ENCODE measurements around the gene APOE.
"Not testable (repeated sequence)": the region's sequence is repeated elsewhere in the genome, so short reads cannot be mapped to it uniquely, and the experiment has no call there.

Gene APOE

DNA sequence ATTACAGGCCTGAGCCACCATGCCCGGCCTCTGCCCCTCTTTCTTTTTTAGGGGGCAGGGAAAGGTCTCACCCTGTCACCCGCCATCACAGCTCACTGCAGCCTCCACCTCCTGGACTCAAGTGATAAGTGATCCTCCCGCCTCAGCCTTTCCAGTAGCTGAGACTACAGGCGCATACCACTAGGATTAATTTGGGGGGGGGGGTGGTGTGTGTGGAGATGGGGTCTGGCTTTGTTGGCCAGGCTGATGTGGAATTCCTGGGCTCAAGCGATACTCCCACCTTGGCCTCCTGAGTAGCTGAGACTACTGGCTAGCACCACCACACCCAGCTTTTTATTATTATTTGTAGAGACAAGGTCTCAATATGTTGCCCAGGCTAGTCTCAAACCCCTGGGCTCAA, 4.2 kb downstream of the APOE start:
- DNase-seq (ENCODE audit: low read depth, low spot score), result peak; percentile 18

- not testable (repeated sequence) for DNase-seq (ENCODE audit: low read depth, low spot score)
Measured at GRCh38 chr19:44911896-44912295, 6.3 kb downstream of the APOE start.

DNA sequence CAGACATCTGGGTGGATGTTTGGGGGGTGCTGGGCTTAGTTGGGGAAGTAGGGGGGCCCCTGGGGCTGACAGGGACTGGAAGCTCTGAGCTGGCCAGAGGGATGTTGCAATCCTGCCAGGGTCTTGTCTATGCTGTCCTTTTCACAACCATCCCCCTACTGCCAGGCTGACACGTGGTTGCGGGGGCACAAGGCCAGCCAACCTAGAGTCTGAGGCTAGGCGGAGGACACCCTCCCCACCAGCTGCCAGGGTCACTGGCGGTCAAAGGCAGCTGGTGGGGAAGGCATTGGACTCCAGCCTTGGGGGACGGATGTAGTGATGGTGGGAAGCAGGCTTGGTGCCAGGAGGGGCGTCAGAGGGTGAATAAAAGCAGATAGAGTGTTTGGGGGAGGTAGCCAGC, 7.3 kb downstream of the APOE start:
- no peak for DNase-seq (ENCODE audit: low read depth, low spot score)

DNA sequence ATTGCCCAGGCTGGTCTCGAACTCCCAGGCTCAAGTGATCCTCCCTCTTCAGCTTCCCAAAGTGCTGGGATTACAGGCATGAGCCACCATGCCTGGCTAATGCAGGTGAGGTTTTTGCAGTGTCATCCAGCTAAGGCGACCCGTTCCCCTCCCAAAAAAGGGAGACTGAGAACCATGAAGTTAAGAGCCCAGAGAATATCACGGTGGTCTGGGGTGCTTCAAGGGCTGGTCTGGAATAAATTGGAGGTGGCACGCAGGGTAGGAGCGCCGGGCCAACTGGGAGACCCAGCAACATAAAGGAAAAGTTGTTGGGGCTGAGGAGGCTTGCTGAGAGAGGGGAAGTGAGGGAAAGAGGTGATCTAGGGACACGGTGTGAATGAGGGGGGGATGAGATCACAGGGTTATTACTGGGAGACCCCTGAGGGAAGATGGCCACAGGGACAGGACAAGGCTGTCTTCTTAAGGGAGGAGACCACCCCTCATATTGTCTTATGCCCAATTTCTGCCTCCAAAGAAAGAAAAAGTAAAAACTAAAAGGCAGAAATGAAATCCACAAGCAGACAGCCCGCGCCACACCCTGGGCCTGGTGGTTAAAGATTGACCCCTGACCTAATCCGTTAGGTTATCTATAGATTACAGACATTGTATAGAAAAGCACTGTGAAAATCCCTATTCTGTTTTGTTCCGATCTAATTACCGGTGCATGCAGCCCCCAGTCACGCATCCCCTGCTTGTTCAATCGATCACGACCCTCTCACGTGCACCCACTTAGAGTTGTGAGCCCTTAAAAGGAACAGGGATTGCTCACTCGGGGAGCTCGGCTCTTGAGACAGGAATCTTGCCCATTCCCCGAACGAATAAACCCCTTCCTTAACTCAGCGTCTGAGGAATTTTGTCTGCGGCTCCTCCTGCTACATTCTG, 8.2 kb downstream of the APOE start:
- DNase-seq (ENCODE audit: low read depth, low spot score), result not testable (repeated sequence)

DNA sequence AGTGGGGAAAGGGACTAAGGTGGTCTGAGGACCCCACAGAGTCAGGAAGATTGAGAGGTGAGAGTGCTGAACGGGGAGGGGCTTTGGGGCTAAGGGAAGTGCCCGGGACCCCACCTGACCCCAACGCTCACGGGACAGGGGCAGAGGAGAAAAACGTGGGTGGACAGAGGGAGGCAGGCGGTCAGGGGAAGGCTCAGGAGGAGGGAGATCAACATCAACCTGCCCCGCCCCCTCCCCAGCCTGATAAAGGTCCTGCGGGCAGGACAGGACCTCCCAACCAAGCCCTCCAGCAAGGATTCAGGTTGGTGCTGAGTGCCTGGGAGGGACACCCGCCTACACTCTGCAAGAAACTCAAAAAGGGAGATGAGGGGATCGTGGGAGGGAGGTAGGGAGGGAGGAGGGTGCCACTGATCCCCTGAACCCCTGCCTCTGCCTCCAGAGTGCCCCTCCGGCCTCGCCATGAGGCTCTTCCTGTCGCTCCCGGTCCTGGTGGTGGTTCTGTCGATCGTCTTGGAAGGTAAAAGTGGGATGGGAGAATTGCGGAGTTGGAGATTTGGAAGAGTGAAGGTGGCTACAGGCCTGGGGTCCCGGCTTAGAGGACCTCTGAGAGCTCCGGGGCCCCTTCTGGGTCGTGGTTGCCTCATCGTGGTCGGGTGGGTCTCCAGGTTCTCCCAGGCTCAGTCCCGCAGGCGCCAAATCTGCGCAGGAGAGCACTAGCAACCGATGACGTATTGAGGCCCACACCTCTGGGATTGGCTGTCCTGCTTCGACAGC, 9.0 kb downstream of the APOE start, which contains the start of gene APOC1:
APOC1 (plus strand) TSS at position 176 of the 774 bp plus-strand sequence; CDS start at position 460, 284 bp downstream.
- peak; percentile 98 for DNase-seq (ENCODE audit: low read depth, low spot score)

DNA sequence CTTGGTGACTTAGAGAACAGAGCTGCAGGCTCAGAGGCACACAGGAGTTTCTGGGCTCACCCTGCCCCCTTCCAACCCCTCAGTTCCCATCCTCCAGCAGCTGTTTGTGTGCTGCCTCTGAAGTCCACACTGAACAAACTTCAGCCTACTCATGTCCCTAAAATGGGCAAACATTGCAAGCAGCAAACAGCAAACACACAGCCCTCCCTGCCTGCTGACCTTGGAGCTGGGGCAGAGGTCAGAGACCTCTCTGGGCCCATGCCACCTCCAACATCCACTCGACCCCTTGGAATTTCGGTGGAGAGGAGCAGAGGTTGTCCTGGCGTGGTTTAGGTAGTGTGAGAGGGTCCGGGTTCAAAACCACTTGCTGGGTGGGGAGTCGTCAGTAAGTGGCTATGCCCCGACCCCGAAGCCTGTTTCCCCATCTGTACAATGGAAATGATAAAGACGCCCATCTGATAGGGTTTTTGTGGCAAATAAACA, 18.7 kb downstream of the APOE start:
- DNase-seq (ENCODE audit: low read depth, low spot score), result no peak

GRCh38 chr19:44925114-44925891, 19.7 kb downstream of the APOE start:
- no peak for DNase-seq (ENCODE audit: low read depth, low spot score)

- peak; percentile 65 for DNase-seq (ENCODE audit: low read depth, low spot score)
Measured at GRCh38 chr19:44926245-44927077, 20.9 kb downstream of the APOE start.

GRCh38 chr19:44927746-44928145, 22.1 kb downstream of the APOE start:
- no peak for DNase-seq (ENCODE audit: low read depth, low spot score)

DNA sequence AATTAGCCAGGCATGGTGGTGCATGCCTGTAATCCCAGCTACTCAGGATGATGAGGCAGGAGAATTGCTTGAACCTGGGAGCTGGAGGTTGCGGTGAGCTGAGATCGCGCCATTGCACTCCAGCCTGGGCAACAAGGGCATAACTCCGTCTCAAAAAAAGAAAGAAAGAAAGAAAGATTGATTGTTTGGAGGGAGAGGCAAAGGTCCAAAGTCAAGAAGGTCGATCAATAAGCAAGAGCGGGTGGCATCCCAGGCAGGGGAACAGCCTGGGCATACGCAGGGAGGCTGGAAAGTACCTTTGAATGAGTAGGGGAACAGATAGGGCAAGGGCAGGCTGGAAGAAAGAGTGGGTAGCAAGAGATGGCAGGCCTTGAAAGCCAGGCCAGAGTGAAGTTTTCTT, 24.5 kb downstream of the APOE start:
- DNase-seq (ENCODE audit: low read depth, low spot score), result no peak

DNA sequence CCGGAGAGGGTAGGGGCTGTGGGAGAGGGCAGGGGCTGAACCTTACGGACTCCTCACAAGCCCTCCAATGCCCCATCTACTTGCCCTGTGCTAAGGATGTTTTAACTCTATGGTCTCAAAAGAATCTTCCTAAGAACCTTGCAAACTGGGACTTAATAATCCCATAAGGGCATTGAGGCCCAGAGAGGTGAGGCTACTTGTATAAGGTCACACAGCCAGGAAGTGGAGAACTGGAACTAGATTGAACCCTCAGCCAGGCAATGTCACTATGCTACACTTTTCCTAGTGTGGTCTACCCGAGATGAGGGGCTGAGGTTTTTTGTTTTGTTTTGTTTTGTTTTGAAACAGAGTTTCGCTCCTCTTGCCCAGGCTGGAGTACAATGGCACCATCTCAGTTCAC, 25.9 kb downstream of the APOE start:
- DNase-seq (ENCODE audit: low read depth, low spot score), result no peak

DNA sequence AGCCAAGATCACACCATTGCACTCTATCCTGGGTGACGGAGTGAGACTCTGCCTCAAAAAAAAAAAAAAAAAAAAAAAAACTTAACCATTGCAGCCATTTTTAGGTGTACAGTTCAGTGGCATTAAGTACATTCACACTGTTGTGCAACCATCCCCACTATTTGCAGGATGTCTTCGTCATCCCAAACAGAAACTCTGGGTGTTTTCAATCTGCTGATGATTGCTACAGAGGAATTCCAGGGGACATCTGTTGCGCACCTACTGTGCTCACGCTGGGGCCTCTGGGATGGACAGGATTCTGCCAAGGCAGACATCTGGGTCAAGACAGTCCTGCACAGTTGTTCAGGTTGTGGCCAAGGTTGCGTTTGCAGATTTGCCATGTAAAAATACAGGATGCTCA, 34.1 kb downstream of the APOE start:
- no peak for DNase-seq (ENCODE audit: low read depth, low spot score)

GRCh38 chr19:44942067-44942571, 36.5 kb downstream of the APOE start, which contains the start of gene APOC4:
Gene APOC4, plus strand, starts transcription at chr19:44942237. Its CDS starts 41 bp downstream, at chr19:44942278.
- DNase-seq (ENCODE audit: low read depth, low spot score), result no peak

- no peak for DNase-seq (ENCODE audit: low read depth, low spot score)
Measured at GRCh38 chr19:44943801-44944249, 38.2 kb downstream of the APOE start.

DNA sequence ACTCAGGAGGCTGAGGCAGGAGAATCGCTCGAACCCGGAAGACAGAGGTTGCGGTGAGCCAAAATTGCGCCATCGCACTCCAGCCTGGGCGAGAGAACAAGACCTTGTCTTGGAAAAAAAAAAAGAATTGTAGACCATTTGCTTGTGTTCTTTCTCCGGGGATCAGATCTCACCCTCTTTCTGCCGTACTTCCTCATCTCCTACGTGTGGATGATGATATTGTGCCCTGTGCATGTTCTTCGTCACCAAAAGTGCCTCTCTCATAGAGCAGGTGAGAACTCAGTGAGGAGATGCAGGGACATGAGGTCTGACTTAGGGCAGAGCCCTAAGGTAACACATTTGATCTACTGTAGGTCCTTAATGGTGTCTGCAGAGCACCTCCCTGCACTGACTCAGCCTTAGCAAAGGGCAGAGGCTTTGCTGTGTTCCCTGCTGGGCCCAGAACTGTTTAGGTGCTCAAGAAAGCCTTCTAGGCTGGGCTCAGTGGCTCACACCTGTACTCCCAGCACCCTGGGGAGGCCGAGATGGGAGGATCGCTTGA, 41.5 kb downstream of the APOE start:
- DNase-seq (ENCODE audit: low read depth, low spot score), result no peak

DNA sequence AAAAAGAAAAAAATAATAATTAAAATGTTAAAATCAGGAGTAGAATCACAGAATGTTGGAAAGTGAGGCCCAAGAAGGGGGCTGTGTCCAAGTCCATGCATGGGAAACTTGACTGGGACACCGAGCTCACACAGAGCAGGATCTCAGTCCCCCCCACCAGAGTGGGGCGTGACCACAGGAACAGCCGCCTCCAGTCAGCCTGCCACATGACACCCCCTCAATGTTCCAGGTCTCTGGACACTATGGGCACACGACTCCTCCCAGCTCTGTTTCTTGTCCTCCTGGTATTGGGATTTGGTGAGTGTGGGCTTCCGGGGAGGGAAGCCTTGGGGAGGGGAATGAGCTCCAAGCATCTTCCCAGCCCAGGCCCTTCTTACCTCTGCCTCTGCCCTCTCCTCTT, 42.6 kb downstream of the APOE start:
- DNase-seq (ENCODE audit: low read depth, low spot score), result no peak

DNA sequence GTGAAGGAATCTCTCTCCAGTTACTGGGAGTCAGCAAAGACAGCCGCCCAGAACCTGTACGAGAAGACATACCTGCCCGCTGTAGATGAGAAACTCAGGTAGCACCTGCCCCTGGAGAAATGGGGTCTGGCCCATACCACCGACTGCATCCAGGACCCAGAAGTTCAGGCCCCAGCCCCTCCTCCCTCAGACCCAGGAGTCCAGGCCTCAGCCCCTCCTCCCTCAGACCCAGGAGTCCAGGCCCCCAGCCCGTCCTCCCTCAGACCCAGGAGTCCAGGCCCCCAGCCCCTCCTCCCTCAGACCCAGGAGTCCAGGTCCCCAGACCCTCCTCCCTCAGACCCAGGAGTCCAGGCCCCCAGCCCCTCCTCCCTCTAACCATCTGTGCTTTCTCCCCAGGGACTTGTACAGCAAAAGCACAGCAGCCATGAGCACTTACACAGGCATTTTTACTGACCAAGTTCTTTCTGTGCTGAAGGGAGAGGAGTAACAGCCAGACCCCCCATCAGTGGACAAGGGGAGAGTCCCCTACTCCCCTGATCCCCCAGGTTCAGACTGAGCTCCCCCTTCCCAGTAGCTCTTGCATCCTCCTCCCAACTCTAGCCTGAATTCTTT, 43.3 kb downstream of the APOE start:
- no peak for DNase-seq (ENCODE audit: low read depth, low spot score)

DNA sequence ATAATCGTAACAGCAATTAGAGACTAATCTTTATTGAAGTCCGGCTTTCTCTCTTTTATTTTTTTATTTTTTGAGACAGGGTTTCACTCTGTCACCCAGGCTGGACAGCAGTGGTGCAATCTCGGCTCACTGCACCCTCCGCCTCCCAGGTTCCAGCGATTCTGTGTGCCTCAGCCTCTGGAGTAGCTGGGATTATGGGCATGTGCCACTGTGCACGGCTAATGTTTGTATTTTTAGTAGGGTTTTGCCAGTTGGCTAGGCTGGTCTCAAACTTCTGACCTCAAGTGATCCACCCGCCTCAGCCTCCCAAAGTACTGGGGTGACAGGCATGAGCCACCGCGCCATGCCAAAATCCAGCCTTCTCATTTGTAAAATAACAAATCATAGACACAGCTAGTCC, 44.0 kb downstream of the APOE start:
- DNase-seq (ENCODE audit: low read depth, low spot score), result no peak
